PC-3 (cell line): ENCODE data around the gene COG5. TPM values are rescaled to one million over a fixed set of nuclear protein-coding genes. Genes with fewer than 3 reads are reported as not detected.
A peak's percentile ranks its signal among the peaks of the same experiment; 100 is the strongest.

Source experiments
- ATAC-seq: fragments of 200-7000 bp; cut with Tn5 transposase; 2 replicates; pipeline ENCODE4 v1.9.1; 2020; ENCODE audit warnings: mild to moderate bottlenecking, moderate library complexity
- BruUV-seq: library from RNA; stranded (reverse); fragments of 400-500 nt; replicated peaks from 2 replicates; lab custom pipeline; 2021; lab: Mats Ljungman, UMichigan
- CTCF ChIA-PET: fragments of 300-600 bp; sonication (Branson Sonifier 250); formaldehyde crosslinking; loops from one replicate; lab custom pipeline; 2022; ENCODE audit warnings: antibody characterized with exemption; lab: Charles Lee
- POLR2A ChIA-PET: fragments of 300-600 bp; sonication (Branson Sonifier 250); formaldehyde crosslinking; loops from one replicate; lab custom pipeline; 2022; ENCODE audit warnings: antibody characterized with exemption; ENCODE audit not compliant: unreplicated experiment; lab: Charles Lee
- DNase-seq: peaks from one replicate; pipeline ENCODE4 v3.0.0-alpha.2; 2015
- H2AFZ ChIP-seq: fragments of 300-600 bp; sonication (generic); 2 replicates; pipeline ENCODE4 v1.6.0; 2016; ENCODE audit warnings: antibody characterized with exemption, low read length
- H3F3A ChIP-seq: fragments of 300-600 bp; sonication (generic); one replicate; pipeline ENCODE4 v1.6.0; 2017; ENCODE audit warnings: antibody characterized with exemption, low read length, control low read depth, mild to moderate bottlenecking; ENCODE audit not compliant: unreplicated experiment
- H3K27ac ChIP-seq: fragments of 300-600 bp; sonication (generic); 2 replicates; pipeline ENCODE4 v1.5.1; 2016; ENCODE audit warnings: mild to moderate bottlenecking, low read length
- H3K27me3 ChIP-seq: fragments of 300-600 bp; sonication (generic); 2 replicates; pipeline ENCODE4 v1.6.1; 2016; ENCODE audit warnings: low read length, mixed read lengths
- H3K36me3 ChIP-seq: fragments of 300-600 bp; sonication (generic); 2 replicates; pipeline ENCODE4 v1.6.1; 2016; ENCODE audit warnings: low read depth, mixed run types, low read length, mixed read lengths
- H3K4me1 ChIP-seq: fragments of 300-600 bp; sonication (generic); 2 replicates; pipeline ENCODE4 v1.5.1; 2016; ENCODE audit warnings: low read length; ENCODE audit not compliant: insufficient read depth
- H3K4me2 ChIP-seq: fragments of 300-600 bp; sonication (generic); 2 replicates; pipeline ENCODE4 v1.6.0; 2016; ENCODE audit warnings: low read length
- H3K4me3 ChIP-seq: fragments of 300-600 bp; sonication (generic); 2 replicates; pipeline ENCODE4 v1.5.1; 2016; ENCODE audit warnings: mild to moderate bottlenecking, low read length, mixed read lengths
- H3K79me2 ChIP-seq: fragments of 300-600 bp; sonication (generic); 2 replicates; pipeline ENCODE4 v1.6.1; 2017; ENCODE audit warnings: low read length, mixed read lengths
- H3K9ac ChIP-seq: fragments of 300-600 bp; sonication (generic); 2 replicates; pipeline ENCODE4 v1.6.0; 2016; ENCODE audit warnings: mild to moderate bottlenecking, low read length
- H3K9me2 ChIP-seq: fragments of 300-600 bp; sonication (generic); replicated peaks from 2 replicates; pipeline ENCODE4 v1.6.1; 2016; ENCODE audit warnings: mixed run types, low read length, mixed read lengths
- H3K9me3 ChIP-seq: fragments of 300-600 bp; sonication (generic); 2 replicates; pipeline ENCODE4 v1.6.1; 2016; ENCODE audit warnings: low read length, mixed read lengths
- H4K20me1 ChIP-seq: fragments of 300-600 bp; sonication (generic); 2 replicates; pipeline ENCODE4 v1.6.1; 2016; ENCODE audit warnings: low read length, mixed read lengths
- CTCF ChIP-seq: fragments of 300-600 bp; sonication (generic); conservative IDR thresholded peaks from 2 replicates; pipeline ENCODE4 v1.5.1; 2017; ENCODE audit warnings: antibody characterized with exemption, low read depth, mild to moderate bottlenecking, low read length
- EZH2 ChIP-seq: fragments of 300-600 bp; sonication (generic); IDR thresholded peaks from one replicate; pipeline ENCODE4 v1.6.1; 2017; ENCODE audit warnings: antibody characterized with exemption, mild to moderate bottlenecking, low read length; ENCODE audit not compliant: unreplicated experiment
- EZH2phosphoT487 ChIP-seq: fragments of 300-600 bp; sonication (generic); IDR thresholded peaks from 2 replicates; pipeline ENCODE4 v1.6.1; 2018; ENCODE audit warnings: mild to moderate bottlenecking, antibody characterized with exemption, low read length, borderline replicate concordance
- intact Hi-C: fragments of 100-400 bp; cut with micrococcal nuclease; formaldehyde crosslinking; loops from 2 replicates; pipeline ENCODE4 v1.9.0; 2023
- total RNA-seq: library from RNA; depleted of rRNA; stranded (reverse); fragments of >200 nt; gene quantifications from 2 replicates; pipeline ENCODE4 v1.2.3, GENCODE V29; 2014

Gene COG5
- total RNA-seq, 1 experiment from 2014 or later: 51.7 TPM

DNA sequence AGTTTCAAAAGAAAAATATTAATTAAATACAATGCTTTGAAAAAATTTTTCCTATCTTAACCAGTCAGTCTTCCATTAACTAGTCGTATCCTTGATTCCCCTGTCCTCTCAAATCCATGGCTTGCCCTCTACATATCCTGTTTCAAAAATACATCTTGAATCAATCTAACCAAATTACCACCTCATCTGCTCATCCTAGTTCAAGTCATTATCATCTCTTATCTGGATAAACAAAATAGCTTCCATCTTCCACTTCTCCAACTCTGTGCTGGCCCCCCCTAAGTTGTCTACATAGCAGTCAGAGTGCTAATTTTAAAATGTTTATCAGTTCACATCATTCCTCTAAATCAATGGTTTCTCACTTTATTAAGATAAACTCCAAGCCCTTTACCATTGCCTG, 269.5 kb downstream of the COG5 start:
- no peaks in the 10 kb centered on the region for H3K79me2 ChIP-seq
- no peaks in the 10 kb centered on the region for H4K20me1 ChIP-seq
- no peaks in the 10 kb centered on the region for H3K9me3 ChIP-seq
- no peak overlapping the region for H2AFZ ChIP-seq
- H3K9me2 ChIP-seq: no peaks in the 10 kb centered on the region
- POLR2A ChIA-PET: interaction anchor here (0.6 kb wide), 1 partner anchor 40 kb away, joined by 4 read pairs; no protein-coding TSS in a partner anchor
- no peak overlapping the region for H3K9ac ChIP-seq
- no peaks in the 10 kb centered on the region for H3F3A ChIP-seq
- no peak overlapping the region for H3K4me2 ChIP-seq
- TF ChIP-seq EZH2 (no peak), CTCF (no peak), EZH2phosphoT487 (no peak)
- intact Hi-C loops: no loop called here
- H3K27ac ChIP-seq: no peak overlapping the region
- H3K4me1 ChIP-seq: no peaks in the 10 kb centered on the region
- no peak overlapping the region for H3K4me3 ChIP-seq
- no peaks in the 10 kb centered on the region for H3K27me3 ChIP-seq
- no peaks in the 10 kb centered on the region for H3K36me3 ChIP-seq
- BruUV-seq: no TSS peak
- CTCF ChIA-PET: no interaction called here
- DNase-seq (no peak), ATAC-seq (no peak)

DNA sequence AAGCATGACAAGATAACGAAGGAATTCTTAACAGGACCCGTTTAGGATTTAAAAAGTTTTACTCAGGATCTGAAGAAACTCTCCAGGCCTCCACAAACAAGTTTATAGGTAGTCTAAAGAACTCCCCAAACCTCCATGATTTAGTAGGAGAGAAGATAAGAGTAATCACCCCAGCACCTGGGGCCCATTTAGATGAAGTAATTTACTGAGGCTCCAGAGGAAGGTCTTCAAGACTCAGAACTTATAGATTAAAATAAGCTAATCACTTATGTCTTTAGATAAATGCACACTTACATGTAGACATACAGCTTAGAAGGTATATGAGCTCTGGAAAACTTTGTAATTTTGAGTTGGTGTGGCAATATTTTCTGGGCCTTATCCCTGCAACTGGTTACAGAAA, 271.1 kb downstream of the COG5 start:
- H3K9me3 ChIP-seq: no peaks in the 10 kb centered on the region
- H3K9me2 ChIP-seq: no peaks in the 10 kb centered on the region
- no peak overlapping the region for H2AFZ ChIP-seq
- no peaks in the 10 kb centered on the region for H3F3A ChIP-seq
- H3K27me3 ChIP-seq: no peaks in the 10 kb centered on the region
- H3K4me2 ChIP-seq: no peak overlapping the region
- DNase-seq: no peak
- intact Hi-C loops: no loop called here
- H3K4me3 ChIP-seq: no peak overlapping the region
- no peak overlapping the region for H3K9ac ChIP-seq
- CTCF ChIA-PET: no interaction called here
- H3K4me1 ChIP-seq: no peaks in the 10 kb centered on the region
- H3K27ac ChIP-seq: no peak overlapping the region
- BruUV-seq: no TSS peak
- no peaks in the 10 kb centered on the region for H3K36me3 ChIP-seq
- H4K20me1 ChIP-seq: no peaks in the 10 kb centered on the region
- no peak for ATAC-seq
- TF ChIP-seq EZH2phosphoT487: no peak
- no peak for TF ChIP-seq CTCF
- TF ChIP-seq EZH2: no peak
- POLR2A ChIA-PET: no interaction called here
- no peaks in the 10 kb centered on the region for H3K79me2 ChIP-seq

DNA sequence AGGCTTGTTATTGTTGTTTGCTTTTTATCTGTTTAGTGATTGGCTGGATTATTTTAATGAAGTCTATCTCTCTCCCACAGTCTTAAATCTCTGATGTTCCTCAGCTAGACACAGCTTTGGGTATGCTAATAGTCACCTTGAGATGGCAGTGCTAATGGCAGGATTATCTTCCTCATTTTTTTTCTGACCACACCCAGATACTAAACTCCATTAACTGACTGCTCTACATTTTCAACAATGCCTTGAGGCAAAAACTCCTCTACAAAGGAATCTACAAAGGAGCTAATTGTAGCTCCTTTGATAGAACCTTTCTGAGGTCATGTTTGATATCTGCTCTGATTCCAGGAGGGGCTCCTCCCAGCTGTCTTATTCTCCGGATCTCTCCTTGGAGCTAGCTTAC, 272.3 kb downstream of the COG5 start:
- no peak for TF ChIP-seq CTCF
- TF ChIP-seq EZH2: no peak
- TF ChIP-seq EZH2phosphoT487: no peak
- H3K9me2 ChIP-seq: no peaks in the 10 kb centered on the region
- no peaks in the 10 kb centered on the region for H3K27me3 ChIP-seq
- no TSS peak for BruUV-seq
- H4K20me1 ChIP-seq: no peaks in the 10 kb centered on the region
- intact Hi-C loops: no loop called here
- DNase-seq: peak; percentile 14
- H3F3A ChIP-seq: no peaks in the 10 kb centered on the region
- no peaks in the 10 kb centered on the region for H3K4me1 ChIP-seq
- ChIA-PET CTCF (interaction anchor here (0.5 to 0.6 kb wide), 2 partner anchors 79 to 1485 kb away, joined by 3 read pairs; no protein-coding TSS in a partner anchor), POLR2A (interaction anchor here (0.6 kb wide), 1 partner anchor 73 kb away, joined by 3 read pairs; no protein-coding TSS in a partner anchor)
- H3K27ac ChIP-seq: no peak overlapping the region
- no peak overlapping the region for H3K9ac ChIP-seq
- H3K4me3 ChIP-seq: no peak overlapping the region
- H3K36me3 ChIP-seq: no peaks in the 10 kb centered on the region
- H2AFZ ChIP-seq: no peak overlapping the region
- ATAC-seq: no peak
- H3K4me2 ChIP-seq: no peak overlapping the region
- no peaks in the 10 kb centered on the region for H3K9me3 ChIP-seq
- H3K79me2 ChIP-seq: no peaks in the 10 kb centered on the region
